ENCODE measurements around the gene NHLRC1.
"Not testable (repeated sequence)": the region's sequence is repeated elsewhere in the genome, so short reads cannot be mapped to it uniquely, and the experiment has no call there.

NHLRC1 gene

GRCh38 chr6:18122128-18123093 is at the start of gene NHLRC1:
Gene NHLRC1, minus strand, starts transcription at chr6:18122677. Its CDS starts 71 bp downstream, at chr6:18122606.
- peak; percentile 87 for DNase-seq (ENCODE audit: low spot score)

GRCh38 chr6:18171871-18172270 is 49.4 kb upstream of the NHLRC1 start:
- no peak for DNase-seq (ENCODE audit: low spot score)

GRCh38 chr6:18168264-18168663 is 45.8 kb upstream of the NHLRC1 start:
- DNase-seq (ENCODE audit: low spot score) = no peak

- DNase-seq (ENCODE audit: low spot score) = no peak
Observed at GRCh38 chr6:18166312-18167036, 44.0 kb upstream of the NHLRC1 start.

GRCh38 chr6:18165751-18166150 is 43.3 kb upstream of the NHLRC1 start:
- no peak for DNase-seq (ENCODE audit: low spot score)

GRCh38 chr6:18162401-18162800 is 39.9 kb upstream of the NHLRC1 start:
- DNase-seq (ENCODE audit: low spot score) = no peak

GRCh38 chr6:18161431-18161830 is 39.0 kb upstream of the NHLRC1 start:
- DNase-seq (ENCODE audit: low spot score) = no peak

- DNase-seq (ENCODE audit: low spot score) = no peak
Observed at GRCh38 chr6:18160911-18161310, 38.4 kb upstream of the NHLRC1 start.

- peak; percentile 31 for DNase-seq (ENCODE audit: low spot score)
Observed at GRCh38 chr6:18155864-18156421, 33.5 kb upstream of the NHLRC1 start.

GRCh38 chr6:18155150-18155863 is 32.8 kb upstream of the NHLRC1 start, which contains the start of gene KDM1B:
Gene KDM1B, plus strand, starts transcription at chr6:18155422. Its CDS starts 4,474 bp downstream, at chr6:18159896.
- peak; percentile 99 for DNase-seq (ENCODE audit: low spot score)

GRCh38 chr6:18154507-18155149 is 32.2 kb upstream of the NHLRC1 start, which contains the start of gene TPMT:
Gene TPMT, minus strand, starts transcription at chr6:18155077. Its CDS starts 5,950 bp downstream, at chr6:18149127.
- no peak for DNase-seq (ENCODE audit: low spot score)

GRCh38 chr6:18153311-18153703 is 30.8 kb upstream of the NHLRC1 start:
- no peak for DNase-seq (ENCODE audit: low spot score)

GRCh38 chr6:18151801-18152200 is 29.3 kb upstream of the NHLRC1 start:
- no peak for DNase-seq (ENCODE audit: low spot score)

GRCh38 chr6:18151391-18151790 is 28.9 kb upstream of the NHLRC1 start:
- not testable (repeated sequence) for DNase-seq (ENCODE audit: low spot score)

- no peak for DNase-seq (ENCODE audit: low spot score)
Observed at GRCh38 chr6:18148304-18149025, 26.0 kb upstream of the NHLRC1 start.

- DNase-seq (ENCODE audit: low spot score) = no peak
Observed at GRCh38 chr6:18147616-18148015, 25.1 kb upstream of the NHLRC1 start.

GRCh38 chr6:18147160-18147559 is 24.7 kb upstream of the NHLRC1 start:
- DNase-seq (ENCODE audit: low spot score) = no peak

- DNase-seq (ENCODE audit: low spot score) = no peak
Observed at GRCh38 chr6:18142591-18142861, 20.0 kb upstream of the NHLRC1 start.

GRCh38 chr6:18141805-18142590 is 19.5 kb upstream of the NHLRC1 start:
- no peak for DNase-seq (ENCODE audit: low spot score)
